OCI-LY1 (cell line): ENCODE data around the gene SYNDIG1.

Experiments used
- H2AFZ ChIP-seq: fragments of 200-600 bp; sonication (generic), shearing (Covaris generic); 2 replicates; pipeline ENCODE4 v1.6.0; 2014; ENCODE audit warnings: antibody characterized with exemption, mild to moderate bottlenecking, low read length
- H3F3A ChIP-seq: fragments of 200-600 bp; sonication (generic), shearing (Covaris generic); 2 replicates; pipeline ENCODE4 v1.6.0; 2014; ENCODE audit warnings: mild to moderate bottlenecking, antibody characterized with exemption, low read length, moderate library complexity; ENCODE audit not compliant: insufficient read depth
- H3K27ac ChIP-seq: fragments of 200-600 bp; sonication (generic); 2 replicates; pipeline ENCODE4 v1.5.1; 2014; ENCODE audit warnings: low read length, mixed run types, mild to moderate bottlenecking, low read depth; ENCODE audit not compliant: poor library complexity, severe bottlenecking
- H3K27me3 ChIP-seq: fragments of 200-600 bp; sonication (generic); 2 replicates; pipeline ENCODE4 v1.6.0; 2014; ENCODE audit warnings: antibody characterized with exemption, mild to moderate bottlenecking, low read length, moderate library complexity; ENCODE audit not compliant: insufficient read depth
- H3K36me3 ChIP-seq: fragments of 200-600 bp; sonication (generic); 2 replicates; pipeline ENCODE4 v1.6.1; 2014; ENCODE audit warnings: mild to moderate bottlenecking, antibody characterized with exemption, low read length, moderate library complexity, mixed read lengths; ENCODE audit not compliant: insufficient read depth
- H3K4me1 ChIP-seq: fragments of 200-600 bp; sonication (generic); 2 replicates; pipeline ENCODE4 v1.5.1; 2014; ENCODE audit warnings: mild to moderate bottlenecking, low read length, moderate library complexity; ENCODE audit not compliant: insufficient read depth, severe bottlenecking
- H3K4me2 ChIP-seq: fragments of 200-600 bp; sonication (generic), shearing (Covaris generic); 2 replicates; pipeline ENCODE4 v1.6.1; 2014; ENCODE audit warnings: low read length
- H3K4me3 ChIP-seq: fragments of 200-600 bp; sonication (generic); 2 replicates; pipeline ENCODE4 v1.5.1; 2014; ENCODE audit warnings: low read length, low read depth, mild to moderate bottlenecking, mixed read lengths; ENCODE audit not compliant: poor library complexity, severe bottlenecking
- H3K79me2 ChIP-seq: fragments of 200-600 bp; shearing (Covaris generic); 2 replicates; pipeline ENCODE4 v1.6.1; 2016; ENCODE audit warnings: mixed run types, low read length, mixed read lengths; ENCODE audit not compliant: insufficient read depth
- H3K9ac ChIP-seq: fragments of 200-600 bp; sonication (generic), shearing (Covaris generic); 2 replicates; pipeline ENCODE4 v1.6.1; 2014; ENCODE audit warnings: mild to moderate bottlenecking, low read length, mixed read lengths
- H3K9me2 ChIP-seq: fragments of 200-600 bp; sonication (generic), shearing (Covaris generic); 2 replicates; pipeline ENCODE4 v1.6.1; 2014; ENCODE audit warnings: low read depth, mild to moderate bottlenecking, low read length, mixed read lengths
- H3K9me3 ChIP-seq: fragments of 200-600 bp; shearing (Covaris generic); 2 replicates; pipeline ENCODE4 v1.6.1; 2014; ENCODE audit warnings: low read length, mixed read lengths
- H4K20me1 ChIP-seq: fragments of 200-600 bp; sonication (generic), shearing (Covaris generic); 2 replicates; pipeline ENCODE4 v1.6.0; 2016; ENCODE audit warnings: mild to moderate bottlenecking, low read length; ENCODE audit not compliant: insufficient read depth
- EZH2 ChIP-seq: fragments of 200-600 bp; sonication (generic), shearing (Covaris generic); IDR thresholded peaks from 2 replicates; pipeline ENCODE4 v1.8.0; 2017; ENCODE audit warnings: borderline replicate concordance, mixed run types, mild to moderate bottlenecking, antibody characterized with exemption, low read length, moderate library complexity, mixed read lengths
- TF ChIP-seq, protein P1 (sequence below): fragments of 200-600 bp; sonication (generic), shearing (Covaris generic); IDR thresholded peaks from 2 replicates; pipeline ENCODE4 v1.5.1; 2017; ENCODE audit warnings: mild to moderate bottlenecking, antibody characterized with exemption, low read length, moderate library complexity, mixed read lengths

Gene SYNDIG1

DNA sequence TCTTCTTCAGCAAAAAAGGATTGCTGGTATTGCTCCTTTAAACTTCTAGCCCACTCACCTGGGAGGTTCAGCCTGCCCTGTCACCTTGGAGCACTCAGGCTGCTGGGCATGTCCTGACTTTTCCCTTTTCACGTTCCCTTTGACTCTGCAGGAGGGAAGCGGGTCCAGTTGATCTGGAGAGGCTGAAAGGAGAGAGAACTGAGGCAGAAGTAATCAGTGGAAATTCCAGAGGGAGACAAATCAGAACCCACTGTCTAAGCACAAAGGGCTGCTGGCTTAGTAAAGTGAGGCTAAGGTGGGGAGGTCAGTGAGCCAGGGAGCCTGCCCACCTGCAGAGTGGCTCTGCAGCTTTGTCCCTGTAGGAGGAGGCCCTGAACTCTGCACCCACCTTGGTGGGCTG lies 9.7 kb upstream of the SYNDIG1 start:
- H3K9ac ChIP-seq = no peak overlapping the region
- no peaks in the 10 kb centered on the region for H3F3A ChIP-seq
- no peaks in the 10 kb centered on the region for H3K36me3 ChIP-seq
- TF ChIP-seq EZH2 = no peak
- TF ChIP-seq, protein P1, sequence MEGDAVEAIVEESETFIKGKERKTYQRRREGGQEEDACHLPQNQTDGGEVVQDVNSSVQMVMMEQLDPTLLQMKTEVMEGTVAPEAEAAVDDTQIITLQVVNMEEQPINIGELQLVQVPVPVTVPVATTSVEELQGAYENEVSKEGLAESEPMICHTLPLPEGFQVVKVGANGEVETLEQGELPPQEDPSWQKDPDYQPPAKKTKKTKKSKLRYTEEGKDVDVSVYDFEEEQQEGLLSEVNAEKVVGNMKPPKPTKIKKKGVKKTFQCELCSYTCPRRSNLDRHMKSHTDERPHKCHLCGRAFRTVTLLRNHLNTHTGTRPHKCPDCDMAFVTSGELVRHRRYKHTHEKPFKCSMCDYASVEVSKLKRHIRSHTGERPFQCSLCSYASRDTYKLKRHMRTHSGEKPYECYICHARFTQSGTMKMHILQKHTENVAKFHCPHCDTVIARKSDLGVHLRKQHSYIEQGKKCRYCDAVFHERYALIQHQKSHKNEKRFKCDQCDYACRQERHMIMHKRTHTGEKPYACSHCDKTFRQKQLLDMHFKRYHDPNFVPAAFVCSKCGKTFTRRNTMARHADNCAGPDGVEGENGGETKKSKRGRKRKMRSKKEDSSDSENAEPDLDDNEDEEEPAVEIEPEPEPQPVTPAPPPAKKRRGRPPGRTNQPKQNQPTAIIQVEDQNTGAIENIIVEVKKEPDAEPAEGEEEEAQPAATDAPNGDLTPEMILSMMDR = no peak
- no peak overlapping the region for H3K4me3 ChIP-seq
- H3K79me2 ChIP-seq = no peaks in the 10 kb centered on the region
- H3K9me2 ChIP-seq = no peaks in the 10 kb centered on the region
- H3K27me3 ChIP-seq = no peaks in the 10 kb centered on the region
- no peak overlapping the region for H2AFZ ChIP-seq
- H3K27ac ChIP-seq = no peak overlapping the region
- no peaks in the 10 kb centered on the region for H3K9me3 ChIP-seq
- H3K4me2 ChIP-seq = no peak overlapping the region
- no peaks in the 10 kb centered on the region for H3K4me1 ChIP-seq
- H4K20me1 ChIP-seq = no peaks in the 10 kb centered on the region

DNA sequence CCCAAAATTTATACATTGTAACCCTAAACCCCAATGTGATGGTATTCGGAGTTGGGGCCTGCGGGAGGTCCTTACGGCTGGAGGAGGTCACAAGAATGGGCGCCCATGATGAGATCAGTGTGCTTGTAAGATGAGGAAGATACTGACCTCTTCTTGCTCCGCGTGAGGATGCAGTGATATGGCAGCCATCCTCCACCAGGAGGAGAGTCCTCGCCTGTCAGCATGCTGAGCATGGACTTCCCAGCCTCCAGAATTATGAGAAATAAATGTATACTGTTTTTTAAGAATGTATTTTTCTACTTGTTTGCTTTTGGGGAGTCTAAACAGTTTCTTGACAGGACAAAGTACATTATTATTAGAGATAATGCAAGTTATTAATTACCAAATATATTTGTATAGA lies 8.7 kb upstream of the SYNDIG1 start:
- H4K20me1 ChIP-seq = no peaks in the 10 kb centered on the region
- H3K27ac ChIP-seq = no peak overlapping the region
- H3K9me2 ChIP-seq = no peaks in the 10 kb centered on the region
- no peaks in the 10 kb centered on the region for H3K4me1 ChIP-seq
- no peak for TF ChIP-seq EZH2
- TF ChIP-seq, protein P1 = no peak
- H3F3A ChIP-seq = no peaks in the 10 kb centered on the region
- H2AFZ ChIP-seq = no peak overlapping the region
- H3K4me3 ChIP-seq = no peak overlapping the region
- H3K36me3 ChIP-seq = no peaks in the 10 kb centered on the region
- no peak overlapping the region for H3K4me2 ChIP-seq
- H3K9me3 ChIP-seq = no peaks in the 10 kb centered on the region
- no peaks in the 10 kb centered on the region for H3K27me3 ChIP-seq
- H3K9ac ChIP-seq = no peak overlapping the region
- H3K79me2 ChIP-seq = no peaks in the 10 kb centered on the region

DNA sequence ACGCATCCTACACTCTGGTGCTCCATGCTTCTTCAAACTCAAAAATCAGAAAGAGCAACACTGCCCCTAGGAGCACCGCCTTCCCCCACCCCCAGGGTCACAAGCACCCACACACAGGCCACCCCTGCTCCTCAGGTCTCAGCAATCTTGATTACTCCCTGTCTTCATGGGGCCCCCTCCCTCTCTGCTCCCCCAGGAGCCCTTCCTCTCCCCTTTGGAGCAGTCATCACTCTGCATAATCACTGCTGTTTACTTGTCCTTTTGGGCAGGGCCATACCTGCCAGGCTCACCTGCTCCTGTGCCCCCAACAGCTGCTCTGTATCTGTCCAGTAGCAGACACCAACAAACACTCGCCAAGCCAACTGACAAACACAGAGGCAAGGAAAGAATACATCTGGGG lies 7.6 kb upstream of the SYNDIG1 start:
- Histone ChIP-seq H3K9me2 (no peaks in the 10 kb centered on the region), H4K20me1 (no peaks in the 10 kb centered on the region), H3K4me1 (no peaks in the 10 kb centered on the region), H2AFZ (no peak overlapping the region), H3K4me3 (no peak overlapping the region), H3K27ac (no peak overlapping the region), H3K9ac (no peak overlapping the region), H3K9me3 (no peaks in the 10 kb centered on the region), H3K79me2 (no peaks in the 10 kb centered on the region), H3K27me3 (no peaks in the 10 kb centered on the region), H3F3A (no peaks in the 10 kb centered on the region), H3K4me2 (no peak overlapping the region), H3K36me3 (no peaks in the 10 kb centered on the region)
- TF ChIP-seq, protein P1 = no peak
- no peak for TF ChIP-seq EZH2
